Mesenchymal stem cell (in vitro differentiated cells and primary cell): ENCODE data around the gene SLC2A9.

Source experiments
- DNase-seq: peaks from one replicate; pipeline ENCODE4 v3.0.0-alpha.2; 2013
- H2AFZ ChIP-seq: one replicate; pipeline ENCODE4 v1.6.1; 2013; ENCODE audit warnings: low read depth, mild to moderate bottlenecking, control low read depth, inconsistent platforms, low read length, moderate library complexity
- H2AK5ac ChIP-seq: 2 replicates; pipeline ENCODE4 v1.6.1; 2013; ENCODE audit warnings: low read length, moderate library complexity, mild to moderate bottlenecking, inconsistent platforms; ENCODE audit not compliant: severe bottlenecking
- H2BK120ac ChIP-seq: one replicate; pipeline ENCODE4 v1.6.1; 2013; ENCODE audit warnings: low read depth, mild to moderate bottlenecking, inconsistent platforms, low read length, moderate library complexity
- H2BK12ac ChIP-seq, 2 experiments: one replicate each; pipeline ENCODE4 v1.6.1; 2013; ENCODE audit warnings: inconsistent platforms in 2 of 2, low read length in 2 of 2, mild to moderate bottlenecking in 2 of 2, moderate library complexity in 2 of 2, control low read depth in 1 of 2
- H2BK15ac ChIP-seq: one replicate; pipeline ENCODE4 v1.6.1; 2013; ENCODE audit warnings: mild to moderate bottlenecking, low read depth, inconsistent platforms; ENCODE audit not compliant: poor library complexity, severe bottlenecking
- H2BK5ac ChIP-seq: 2 replicates; pipeline ENCODE4 v1.6.1; 2013; ENCODE audit warnings: low read depth, mild to moderate bottlenecking, low read length, control low read depth, inconsistent platforms; ENCODE audit not compliant: poor library complexity, severe bottlenecking
- H3K14ac ChIP-seq, 2 experiments: one replicate each; pipeline ENCODE4 v1.6.1; 2013; ENCODE audit warnings: inconsistent platforms in 2 of 2, low read length in 2 of 2, control low read depth in 1 of 2, mild to moderate bottlenecking in 1 of 2, moderate library complexity in 1 of 2
- H3K18ac ChIP-seq, 2 experiments: one replicate each; pipeline ENCODE4 v1.6.1; 2013; ENCODE audit warnings: inconsistent platforms in 2 of 2, low read length in 2 of 2, control low read depth in 1 of 2, low read depth in 1 of 2, mild to moderate bottlenecking in 1 of 2
- H3K23ac ChIP-seq, 2 experiments: one replicate each; pipeline ENCODE4 v1.6.1; 2013; ENCODE audit warnings: inconsistent platforms in 2 of 2, low read length in 2 of 2, mild to moderate bottlenecking in 2 of 2, moderate library complexity in 2 of 2, control low read depth in 1 of 2
- H3K27ac ChIP-seq: 2 replicates; pipeline ENCODE4 v1.5.1; 2013; ENCODE audit warnings: mild to moderate bottlenecking, moderate library complexity, low read length, control low read depth, inconsistent platforms; ENCODE audit not compliant: poor library complexity, severe bottlenecking
- H3K27me3 ChIP-seq, 2 experiments: 2 replicates each; pipeline versions ENCODE4 v1.6.1 to v1.7.0; 2013; ENCODE audit warnings: low read length in 2 of 2, mild to moderate bottlenecking in 2 of 2, moderate library complexity in 2 of 2, control low read depth in 1 of 2, inconsistent platforms in 1 of 2; ENCODE audit not compliant: control insufficient read depth in 1 of 2, insufficient read depth in 1 of 2
- H3K36me3 ChIP-seq, 2 experiments: 2 replicates each; pipeline versions ENCODE4 v1.6.1 to v1.7.0; 2013; ENCODE audit warnings: low read length in 2 of 2, control low read depth in 1 of 2, inconsistent platforms in 1 of 2, low read depth in 1 of 2, mild to moderate bottlenecking in 1 of 2; ENCODE audit not compliant: insufficient read depth in 2 of 2, control insufficient read depth in 1 of 2
- H3K4ac ChIP-seq, 2 experiments: one replicate each; pipeline ENCODE4 v1.6.1; 2013; ENCODE audit warnings: inconsistent platforms in 2 of 2, low read length in 2 of 2, mild to moderate bottlenecking in 2 of 2, moderate library complexity in 2 of 2, control low read depth in 1 of 2, low read depth in 1 of 2
- H3K4me1 ChIP-seq: 2 replicates; pipeline ENCODE4 v1.6.1; 2013; ENCODE audit warnings: low read depth, low read length, control low read depth; ENCODE audit not compliant: control insufficient read depth, insufficient read depth
- H3K4me2 ChIP-seq: 2 replicates; pipeline ENCODE4 v1.6.1; 2013; ENCODE audit warnings: low read length, mild to moderate bottlenecking, inconsistent platforms; ENCODE audit not compliant: poor library complexity, severe bottlenecking
- H3K4me3 ChIP-seq, 2 experiments: 2 replicates each; pipeline versions ENCODE4 v1.5.1 to v1.7.0; 2013; ENCODE audit warnings: low read length in 2 of 2, mild to moderate bottlenecking in 2 of 2, control low read depth in 1 of 2, low read depth in 1 of 2; ENCODE audit not compliant: insufficient read depth in 1 of 2
- H3K79me1 ChIP-seq: replicated peaks from 2 replicates; pipeline ENCODE4 v1.6.1; 2013; ENCODE audit warnings: mild to moderate bottlenecking, control low read depth, low read length, inconsistent platforms; ENCODE audit not compliant: poor library complexity, severe bottlenecking
- H3K9ac ChIP-seq: 2 replicates; pipeline ENCODE4 v1.7.0; 2013; ENCODE audit warnings: mild to moderate bottlenecking, low read length, moderate library complexity
- H3K9me3 ChIP-seq: 2 replicates; pipeline ENCODE4 v1.7.0; 2013; ENCODE audit warnings: mild to moderate bottlenecking, low read length; ENCODE audit not compliant: control insufficient read depth
- H4K8ac ChIP-seq: one replicate; pipeline ENCODE4 v1.6.1; 2013; ENCODE audit warnings: inconsistent platforms, mild to moderate bottlenecking, low read length, moderate library complexity
- H4K91ac ChIP-seq: one replicate; pipeline ENCODE4 v1.6.1; 2013; ENCODE audit warnings: mild to moderate bottlenecking, low read length, inconsistent platforms
- WGBS: methylation state at CpG from one replicate; pipeline ENCODE4 v1.1.7; 2013; ENCODE audit warnings: mixed read lengths; 5-methylcytosine and 5-hydroxymethylcytosine counted together

The SLC2A9 gene

GRCh38 chr4:9889306-9889705, 132.0 kb downstream of the SLC2A9 start:
- 66% methylated on average over 4 of the region's 4 CpGs for WGBS

GRCh38 chr4:9885958-9886357, 135.3 kb downstream of the SLC2A9 start:
- Histone ChIP-seq H2BK5ac (no peak overlapping the region), H3K9ac (no peak overlapping the region), H2AK5ac (no peak overlapping the region), H3K4me2 (no peak overlapping the region), H3K9me3 (no peaks in the 10 kb centered on the region), H4K91ac (no peak overlapping the region), H2AFZ (no peak overlapping the region), H3K36me3 (no peaks in the 10 kb centered on the region), H2BK120ac (no peak overlapping the region), H3K4me3 (no peak overlapping the region), H3K79me1 (no peaks in the 10 kb centered on the region), H3K14ac (no peak overlapping the region), H3K27ac (no peak overlapping the region), H3K4me1 (no peaks in the 10 kb centered on the region), H3K23ac (no peak overlapping the region), H2BK15ac (no peak overlapping the region), H2BK12ac (no peak overlapping the region), H3K4ac (no peak overlapping the region), H3K27me3 (no peaks in the 10 kb centered on the region), H4K8ac (no peak overlapping the region), H3K18ac (no peak overlapping the region)
- DNase-seq = no peak
- WGBS = 90% methylated on average over 5 of the region's 5 CpGs

More at GRCh38 chr4:9889306-9889705, 132.0 kb downstream of the SLC2A9 start:
- H3K27me3 ChIP-seq = peaks cover 0 to 4% of the 10 kb centered on the region in 2 experiments
- no peak overlapping the region for H4K8ac ChIP-seq
- no peak overlapping the region for H2AK5ac ChIP-seq
- H2BK120ac ChIP-seq = no peak overlapping the region
- H2BK15ac ChIP-seq = no peak overlapping the region
- H3K18ac ChIP-seq = no peak overlapping the region
- no peak overlapping the region for H3K4me2 ChIP-seq
- H3K79me1 ChIP-seq = no peaks in the 10 kb centered on the region
- no peak overlapping the region for H4K91ac ChIP-seq
- DNase-seq = no peak
- H3K36me3 ChIP-seq = no peaks in the 10 kb centered on the region
- H3K14ac ChIP-seq = no peak overlapping the region
- H3K4me3 ChIP-seq = no peak overlapping the region
- no peak overlapping the region for H3K27ac ChIP-seq
- H2BK5ac ChIP-seq = no peak overlapping the region
- no peak overlapping the region for H2BK12ac ChIP-seq
- no peaks in the 10 kb centered on the region for H3K4me1 ChIP-seq
- H3K9ac ChIP-seq = no peak overlapping the region
- H2AFZ ChIP-seq = no peak overlapping the region
- H3K4ac ChIP-seq = no peak overlapping the region
- no peaks in the 10 kb centered on the region for H3K9me3 ChIP-seq
- H3K23ac ChIP-seq = no peak overlapping the region

- Histone ChIP-seq H2BK12ac (no peak overlapping the region), H3K79me1 (no peaks in the 10 kb centered on the region), H3K4ac (no peak overlapping the region), H3K27me3 (no peaks in the 10 kb centered on the region), H4K8ac (no peak overlapping the region), H2BK15ac (no peak overlapping the region), H2BK120ac (no peak overlapping the region), H2BK5ac (no peak overlapping the region), H3K14ac (no peak overlapping the region), H2AFZ (no peak overlapping the region), H3K4me3 (no peak overlapping the region), H3K9me3 (no peaks in the 10 kb centered on the region), H3K36me3 (no peaks in the 10 kb centered on the region), H2AK5ac (no peak overlapping the region), H3K18ac (no peak overlapping the region), H3K23ac (no peak overlapping the region), H3K4me1 (no peaks in the 10 kb centered on the region), H3K9ac (no peak overlapping the region), H3K4me2 (no peak overlapping the region), H3K27ac (no peak overlapping the region), H4K91ac (no peak overlapping the region)
- no peak for DNase-seq
- WGBS = 38% methylated on average over 6 of the region's 6 CpGs
These were observed 140.7 kb downstream of the SLC2A9 start for GRCh38 chr4:9880406-9881197.

GRCh38 chr4:9877123-9877522, 144.2 kb downstream of the SLC2A9 start:
- no peak overlapping the region for H3K23ac ChIP-seq
- 67% methylated on average over 2 of the region's 3 CpGs for WGBS
- no peak overlapping the region for H3K4me2 ChIP-seq
- no peak overlapping the region for H3K27ac ChIP-seq
- no peaks in the 10 kb centered on the region for H3K79me1 ChIP-seq
- H3K27me3 ChIP-seq = no peaks in the 10 kb centered on the region
- no peak for DNase-seq
- no peak overlapping the region for H3K4ac ChIP-seq
- H4K91ac ChIP-seq = no peak overlapping the region
- H3K36me3 ChIP-seq = no peaks in the 10 kb centered on the region
- H3K4me3 ChIP-seq = no peak overlapping the region
- no peak overlapping the region for H3K18ac ChIP-seq
- no peak overlapping the region for H2BK12ac ChIP-seq
- no peaks in the 10 kb centered on the region for H3K9me3 ChIP-seq
- no peak overlapping the region for H2AFZ ChIP-seq
- H2AK5ac ChIP-seq = no peak overlapping the region
- no peak overlapping the region for H2BK15ac ChIP-seq
- no peak overlapping the region for H3K14ac ChIP-seq
- no peaks in the 10 kb centered on the region for H3K4me1 ChIP-seq
- no peak overlapping the region for H3K9ac ChIP-seq
- no peak overlapping the region for H4K8ac ChIP-seq
- no peak overlapping the region for H2BK5ac ChIP-seq
- H2BK120ac ChIP-seq = no peak overlapping the region
